ENCODE results near the gene PLOD2. TPM values are rescaled to one million over a fixed set of nuclear protein-coding genes. Genes with fewer than 3 reads are reported as not detected.
A peak's percentile ranks its signal among the peaks of the same experiment; 100 is the strongest.

Gene PLOD2
- total RNA-seq, 1 experiment from 2014 or later = 36.6 TPM

DNA sequence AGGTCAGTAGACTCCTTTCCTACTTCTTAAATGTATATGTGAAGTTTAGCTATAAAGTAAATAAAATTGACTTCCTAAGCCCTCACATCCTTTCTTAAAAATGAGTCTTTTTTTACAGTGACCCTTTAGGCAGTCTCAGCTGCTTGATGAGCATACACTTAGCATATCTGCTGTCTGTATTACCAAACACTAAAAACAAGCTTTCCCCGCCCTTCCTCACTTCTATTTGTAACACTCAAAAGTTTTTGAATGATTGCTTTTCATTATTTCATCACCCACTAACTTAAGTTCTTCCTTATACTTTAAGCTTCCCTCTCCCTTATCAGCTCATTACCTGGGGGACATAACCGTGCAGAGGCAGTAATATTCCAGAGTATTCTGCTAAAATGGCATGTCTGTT lies 89.4 kb downstream of the PLOD2 start (continued):
- TF ChIP-seq, protein P1, sequence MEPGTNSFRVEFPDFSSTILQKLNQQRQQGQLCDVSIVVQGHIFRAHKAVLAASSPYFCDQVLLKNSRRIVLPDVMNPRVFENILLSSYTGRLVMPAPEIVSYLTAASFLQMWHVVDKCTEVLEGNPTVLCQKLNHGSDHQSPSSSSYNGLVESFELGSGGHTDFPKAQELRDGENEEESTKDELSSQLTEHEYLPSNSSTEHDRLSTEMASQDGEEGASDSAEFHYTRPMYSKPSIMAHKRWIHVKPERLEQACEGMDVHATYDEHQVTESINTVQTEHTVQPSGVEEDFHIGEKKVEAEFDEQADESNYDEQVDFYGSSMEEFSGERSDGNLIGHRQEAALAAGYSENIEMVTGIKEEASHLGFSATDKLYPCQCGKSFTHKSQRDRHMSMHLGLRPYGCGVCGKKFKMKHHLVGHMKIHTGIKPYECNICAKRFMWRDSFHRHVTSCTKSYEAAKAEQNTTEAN (CRISPR knock-in tag; IDR thresholded peaks at IDR 0.05) = no peak
- no peak for TF ChIP-seq NFATC4 (CRISPR knock-in tag; IDR thresholded peaks at IDR 0.05)

DNA sequence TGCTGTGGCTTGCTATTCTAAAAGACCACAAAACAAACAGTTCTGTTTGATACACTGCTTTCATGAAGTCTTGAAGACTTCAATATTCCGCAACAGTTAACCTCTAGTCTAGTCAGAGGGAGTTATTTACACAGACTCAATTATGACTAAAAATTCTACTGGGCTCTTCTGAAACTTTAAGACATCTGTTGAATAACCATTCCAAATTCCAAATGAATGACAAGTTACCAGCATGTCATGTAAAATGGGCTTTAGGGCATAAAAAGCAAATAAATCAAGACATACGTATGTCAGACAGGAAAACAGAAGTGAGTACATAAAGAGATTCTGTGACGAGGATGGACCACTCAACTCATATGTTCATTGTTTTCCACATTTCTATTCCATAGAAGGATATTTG lies 93.9 kb downstream of the PLOD2 start:
- POLR2A ChIA-PET = no interaction called here
- CTCF ChIA-PET = no interaction called here

DNA sequence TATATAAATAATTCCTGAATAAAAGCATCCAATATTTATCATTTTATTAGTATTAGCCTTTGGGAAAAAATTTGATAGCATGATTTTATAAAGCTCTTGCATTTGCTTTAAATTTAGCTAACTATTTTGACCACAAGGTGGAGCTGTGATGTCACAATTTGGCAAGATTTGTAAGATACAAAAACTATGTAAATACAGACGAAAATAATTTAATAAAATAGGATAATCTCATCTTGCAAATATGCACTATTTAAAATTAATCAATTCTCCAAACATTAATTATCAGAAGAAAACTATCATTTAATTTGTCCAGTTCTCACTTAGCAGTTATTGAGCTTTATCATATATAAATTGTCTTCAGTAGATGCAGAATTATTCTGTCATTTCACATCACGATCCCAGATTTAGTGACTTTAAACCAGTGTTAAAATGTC lies 95.4 kb downstream of the PLOD2 start:
- Mint-ChIP-seq H3K27me3 (ENCODE audit: low read depth) (no peaks in the 10 kb centered on the region), H3K27ac (no peak overlapping the region), H3K36me3 (peaks cover 4% of the 10 kb centered on the region; the same call in 1 of the 2 replicates), H3K4me1 (no peaks in the 10 kb centered on the region), H3K4me3 (no peak overlapping the region), H3K9me3 (no peaks in the 10 kb centered on the region)
- ATAC-seq (no peak), DNase-seq (ENCODE audit: low spot score) (no peak)
- ChIA-PET POLR2A (interaction anchor here (1.0 kb wide), 1 partner anchor 94 kb away, joined by 5 read pairs; no protein-coding TSS in a partner anchor), CTCF (interaction anchor here (0.6 to 3.1 kb wide), 37 partner anchors 10 to 900 kb away, joined by 3 to 129 read pairs (median 4); partner anchors contain the start of genes PLOD2 and PLSCR1)
- TF ChIP-seq, protein P2, sequence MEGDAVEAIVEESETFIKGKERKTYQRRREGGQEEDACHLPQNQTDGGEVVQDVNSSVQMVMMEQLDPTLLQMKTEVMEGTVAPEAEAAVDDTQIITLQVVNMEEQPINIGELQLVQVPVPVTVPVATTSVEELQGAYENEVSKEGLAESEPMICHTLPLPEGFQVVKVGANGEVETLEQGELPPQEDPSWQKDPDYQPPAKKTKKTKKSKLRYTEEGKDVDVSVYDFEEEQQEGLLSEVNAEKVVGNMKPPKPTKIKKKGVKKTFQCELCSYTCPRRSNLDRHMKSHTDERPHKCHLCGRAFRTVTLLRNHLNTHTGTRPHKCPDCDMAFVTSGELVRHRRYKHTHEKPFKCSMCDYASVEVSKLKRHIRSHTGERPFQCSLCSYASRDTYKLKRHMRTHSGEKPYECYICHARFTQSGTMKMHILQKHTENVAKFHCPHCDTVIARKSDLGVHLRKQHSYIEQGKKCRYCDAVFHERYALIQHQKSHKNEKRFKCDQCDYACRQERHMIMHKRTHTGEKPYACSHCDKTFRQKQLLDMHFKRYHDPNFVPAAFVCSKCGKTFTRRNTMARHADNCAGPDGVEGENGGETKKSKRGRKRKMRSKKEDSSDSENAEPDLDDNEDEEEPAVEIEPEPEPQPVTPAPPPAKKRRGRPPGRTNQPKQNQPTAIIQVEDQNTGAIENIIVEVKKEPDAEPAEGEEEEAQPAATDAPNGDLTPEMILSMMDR (IDR thresholded peaks at IDR 0.05) = peak; percentile 66
- TF ChIP-seq RELA (CRISPR knock-in tag; IDR thresholded peaks at IDR 0.05; ENCODE audit: borderline replicate concordance) = no peak

More for the DNA sequence above, 93.9 kb downstream of the PLOD2 start:
- Mint-ChIP-seq H3K4me1 (peaks cover 4% of the 10 kb centered on the region), H3K9me3 (no peaks in the 10 kb centered on the region), H3K27me3 (ENCODE audit: low read depth) (no peaks in the 10 kb centered on the region), H3K27ac (no peak overlapping the region), H3K36me3 (peaks cover 10% of the 10 kb centered on the region; the same call in 1 of the 2 replicates), H3K4me3 (no peak overlapping the region)
- DNase-seq (ENCODE audit: low spot score) (no peak), ATAC-seq (no peak)
- TF ChIP-seq, protein P3, sequence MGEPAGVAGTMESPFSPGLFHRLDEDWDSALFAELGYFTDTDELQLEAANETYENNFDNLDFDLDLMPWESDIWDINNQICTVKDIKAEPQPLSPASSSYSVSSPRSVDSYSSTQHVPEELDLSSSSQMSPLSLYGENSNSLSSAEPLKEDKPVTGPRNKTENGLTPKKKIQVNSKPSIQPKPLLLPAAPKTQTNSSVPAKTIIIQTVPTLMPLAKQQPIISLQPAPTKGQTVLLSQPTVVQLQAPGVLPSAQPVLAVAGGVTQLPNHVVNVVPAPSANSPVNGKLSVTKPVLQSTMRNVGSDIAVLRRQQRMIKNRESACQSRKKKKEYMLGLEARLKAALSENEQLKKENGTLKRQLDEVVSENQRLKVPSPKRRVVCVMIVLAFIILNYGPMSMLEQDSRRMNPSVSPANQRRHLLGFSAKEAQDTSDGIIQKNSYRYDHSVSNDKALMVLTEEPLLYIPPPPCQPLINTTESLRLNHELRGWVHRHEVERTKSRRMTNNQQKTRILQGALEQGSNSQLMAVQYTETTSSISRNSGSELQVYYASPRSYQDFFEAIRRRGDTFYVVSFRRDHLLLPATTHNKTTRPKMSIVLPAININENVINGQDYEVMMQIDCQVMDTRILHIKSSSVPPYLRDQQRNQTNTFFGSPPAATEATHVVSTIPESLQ (CRISPR knock-in tag; IDR thresholded peaks at IDR 0.05) = no peak
- TF ChIP-seq ATF1 (CRISPR knock-in tag; IDR thresholded peaks at IDR 0.05) = no peak

DNA sequence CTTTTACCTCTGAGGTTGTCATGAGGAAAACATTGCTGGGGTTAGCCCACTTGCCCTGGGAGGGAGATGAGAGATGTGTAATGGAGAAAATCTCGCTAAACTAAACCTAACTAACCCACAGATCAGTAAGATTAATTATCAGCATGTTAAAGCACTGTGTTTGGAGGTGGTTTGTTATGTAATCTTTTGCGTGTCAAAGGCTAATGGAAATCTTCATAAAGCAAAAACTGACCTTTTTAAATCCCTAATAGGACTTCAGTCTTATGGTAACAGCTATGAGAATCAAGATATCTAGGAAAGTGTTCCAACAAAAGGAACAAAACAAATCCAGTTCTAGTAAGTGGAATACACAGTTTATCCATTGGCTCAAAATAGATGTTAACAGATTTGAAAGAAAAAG lies 102.7 kb downstream of the PLOD2 start:
- no peaks in the 10 kb centered on the region for H3K4me1 Mint-ChIP-seq
- POLR2A ChIA-PET = no interaction called here
- CTCF ChIA-PET = no interaction called here
- no peak overlapping the region for H3K27ac Mint-ChIP-seq
- H3K4me3 Mint-ChIP-seq = no peak overlapping the region
- H3K27me3 Mint-ChIP-seq (ENCODE audit: low read depth) = no peaks in the 10 kb centered on the region
- DNase-seq (ENCODE audit: low spot score) = no peak
- H3K9me3 Mint-ChIP-seq = no peaks in the 10 kb centered on the region
- TF ChIP-seq TEAD1 (CRISPR knock-in tag; IDR thresholded peaks at IDR 0.05) = no peak
- H3K36me3 Mint-ChIP-seq = no peaks in the 10 kb centered on the region
- no peak for ATAC-seq

DNA sequence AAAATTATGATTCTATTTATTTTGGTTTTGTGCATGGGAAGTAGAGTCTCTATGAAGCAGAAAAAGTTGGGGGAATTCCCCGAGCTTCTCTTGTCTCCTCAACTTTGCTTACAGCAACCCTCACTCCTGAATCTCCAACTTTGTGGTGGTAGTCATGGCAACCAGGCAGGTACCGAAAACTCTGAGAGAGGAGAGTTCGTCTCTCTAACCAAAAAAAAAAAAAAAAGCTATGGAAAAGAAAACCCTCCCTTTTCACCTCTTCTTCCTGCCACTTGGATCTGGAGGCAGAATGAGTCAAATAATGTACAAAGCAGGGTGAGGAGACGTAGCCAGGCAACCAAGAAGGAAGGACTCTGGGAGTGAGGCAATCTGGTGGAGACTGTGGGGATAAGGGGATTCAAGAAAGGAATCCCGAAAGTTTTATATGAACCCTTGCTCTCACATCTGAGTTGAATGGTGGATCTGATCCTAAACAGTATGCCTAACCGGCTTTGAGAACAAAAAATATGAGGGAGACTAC lies 108.1 kb downstream of the PLOD2 start:
- ATAC-seq (no peak), DNase-seq (ENCODE audit: low spot score) (no peak)
- H3K4me1 Mint-ChIP-seq = peaks cover 5% of the 10 kb centered on the region
- H3K27me3 Mint-ChIP-seq (ENCODE audit: low read depth) = no peaks in the 10 kb centered on the region
- no peak overlapping the region for H3K27ac Mint-ChIP-seq
- no peaks in the 10 kb centered on the region for H3K36me3 Mint-ChIP-seq
- ChIA-PET CTCF (interaction anchor here (0.7 to 1.5 kb wide), 3 partner anchors 13 to 236 kb away, joined by 3 to 4 read pairs (median 3); no protein-coding TSS in a partner anchor), POLR2A (no interaction called here)
- H3K9me3 Mint-ChIP-seq = no peaks in the 10 kb centered on the region
- no peak overlapping the region for H3K4me3 Mint-ChIP-seq
- no peak for TF ChIP-seq SP1 (CRISPR knock-in tag; conservative IDR thresholded peaks at IDR 0.05)
- TF ChIP-seq, protein P4, sequence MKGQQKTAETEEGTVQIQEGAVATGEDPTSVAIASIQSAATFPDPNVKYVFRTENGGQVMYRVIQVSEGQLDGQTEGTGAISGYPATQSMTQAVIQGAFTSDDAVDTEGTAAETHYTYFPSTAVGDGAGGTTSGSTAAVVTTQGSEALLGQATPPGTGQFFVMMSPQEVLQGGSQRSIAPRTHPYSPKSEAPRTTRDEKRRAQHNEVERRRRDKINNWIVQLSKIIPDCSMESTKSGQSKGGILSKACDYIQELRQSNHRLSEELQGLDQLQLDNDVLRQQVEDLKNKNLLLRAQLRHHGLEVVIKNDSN (CRISPR knock-in tag; IDR thresholded peaks at IDR 0.05) = no peak
- TF ChIP-seq FOXK1 (CRISPR knock-in tag; IDR thresholded peaks at IDR 0.05) = no peak
- no peak for TF ChIP-seq JAZF1 (CRISPR knock-in tag; IDR thresholded peaks at IDR 0.05)
- TF ChIP-seq FOXP1 (CRISPR knock-in tag; IDR thresholded peaks at IDR 0.05; ENCODE audit: borderline replicate concordance) = no peak
- TF ChIP-seq, protein P5, sequence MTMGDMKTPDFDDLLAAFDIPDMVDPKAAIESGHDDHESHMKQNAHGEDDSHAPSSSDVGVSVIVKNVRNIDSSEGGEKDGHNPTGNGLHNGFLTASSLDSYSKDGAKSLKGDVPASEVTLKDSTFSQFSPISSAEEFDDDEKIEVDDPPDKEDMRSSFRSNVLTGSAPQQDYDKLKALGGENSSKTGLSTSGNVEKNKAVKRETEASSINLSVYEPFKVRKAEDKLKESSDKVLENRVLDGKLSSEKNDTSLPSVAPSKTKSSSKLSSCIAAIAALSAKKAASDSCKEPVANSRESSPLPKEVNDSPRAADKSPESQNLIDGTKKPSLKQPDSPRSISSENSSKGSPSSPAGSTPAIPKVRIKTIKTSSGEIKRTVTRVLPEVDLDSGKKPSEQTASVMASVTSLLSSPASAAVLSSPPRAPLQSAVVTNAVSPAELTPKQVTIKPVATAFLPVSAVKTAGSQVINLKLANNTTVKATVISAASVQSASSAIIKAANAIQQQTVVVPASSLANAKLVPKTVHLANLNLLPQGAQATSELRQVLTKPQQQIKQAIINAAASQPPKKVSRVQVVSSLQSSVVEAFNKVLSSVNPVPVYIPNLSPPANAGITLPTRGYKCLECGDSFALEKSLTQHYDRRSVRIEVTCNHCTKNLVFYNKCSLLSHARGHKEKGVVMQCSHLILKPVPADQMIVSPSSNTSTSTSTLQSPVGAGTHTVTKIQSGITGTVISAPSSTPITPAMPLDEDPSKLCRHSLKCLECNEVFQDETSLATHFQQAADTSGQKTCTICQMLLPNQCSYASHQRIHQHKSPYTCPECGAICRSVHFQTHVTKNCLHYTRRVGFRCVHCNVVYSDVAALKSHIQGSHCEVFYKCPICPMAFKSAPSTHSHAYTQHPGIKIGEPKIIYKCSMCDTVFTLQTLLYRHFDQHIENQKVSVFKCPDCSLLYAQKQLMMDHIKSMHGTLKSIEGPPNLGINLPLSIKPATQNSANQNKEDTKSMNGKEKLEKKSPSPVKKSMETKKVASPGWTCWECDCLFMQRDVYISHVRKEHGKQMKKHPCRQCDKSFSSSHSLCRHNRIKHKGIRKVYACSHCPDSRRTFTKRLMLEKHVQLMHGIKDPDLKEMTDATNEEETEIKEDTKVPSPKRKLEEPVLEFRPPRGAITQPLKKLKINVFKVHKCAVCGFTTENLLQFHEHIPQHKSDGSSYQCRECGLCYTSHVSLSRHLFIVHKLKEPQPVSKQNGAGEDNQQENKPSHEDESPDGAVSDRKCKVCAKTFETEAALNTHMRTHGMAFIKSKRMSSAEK (CRISPR knock-in tag; IDR thresholded peaks at IDR 0.05; ENCODE audit: borderline replicate concordance) = no peak
- TF ChIP-seq, protein P6, sequence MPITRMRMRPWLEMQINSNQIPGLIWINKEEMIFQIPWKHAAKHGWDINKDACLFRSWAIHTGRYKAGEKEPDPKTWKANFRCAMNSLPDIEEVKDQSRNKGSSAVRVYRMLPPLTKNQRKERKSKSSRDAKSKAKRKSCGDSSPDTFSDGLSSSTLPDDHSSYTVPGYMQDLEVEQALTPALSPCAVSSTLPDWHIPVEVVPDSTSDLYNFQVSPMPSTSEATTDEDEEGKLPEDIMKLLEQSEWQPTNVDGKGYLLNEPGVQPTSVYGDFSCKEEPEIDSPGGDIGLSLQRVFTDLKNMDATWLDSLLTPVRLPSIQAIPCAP (CRISPR knock-in tag; IDR thresholded peaks at IDR 0.05) = no peak
- no peak for TF ChIP-seq ZNF416 (CRISPR knock-in tag; IDR thresholded peaks at IDR 0.05)
- no peak for TF ChIP-seq ZNF423 (CRISPR knock-in tag; IDR thresholded peaks at IDR 0.05)
